K562 (cell line): ENCODE data around the gene TMSB4X. TPM values are rescaled to one million over a fixed set of nuclear protein-coding genes. Genes with fewer than 3 reads are reported as not detected.

Experiments
- BDP1 ChIP-seq: IDR thresholded peaks from 3 replicates; pipeline ENCODE4 v1.6.1; 2011; ENCODE audit not compliant: insufficient read length, insufficient read depth
- HDAC3 ChIP-seq: fragments of 450-650 bp; IDR thresholded peaks from 2 replicates; pipeline ENCODE4 v1.6.1; 2018; ENCODE audit warnings: borderline replicate concordance, mild to moderate bottlenecking, moderate library complexity; ENCODE audit not compliant: partially characterized antibody
- HMGN3 ChIP-seq: IDR thresholded peaks from 2 replicates; pipeline ENCODE4 v1.6.1; 2011; ENCODE audit warnings: borderline replicate concordance, low read depth, mild to moderate bottlenecking, mixed read lengths, low read length; ENCODE audit not compliant: insufficient read length; ENCODE audit errors: extremely low read depth
- IRF9 ChIP-seq: fragments of 450-650 bp; IDR thresholded peaks from 2 replicates; pipeline ENCODE4 v1.6.1; 2016; ENCODE audit warnings: missing biosample characterization, missing genetic modification characterization
- KDM5B ChIP-seq: fragments of 200-600 bp; sonication (generic); IDR thresholded peaks from 2 replicates; pipeline ENCODE4 v1.6.1; 2012; ENCODE audit warnings: low read depth, mild to moderate bottlenecking, moderate library complexity, low read length, control low read depth, inconsistent platforms; ENCODE audit not compliant: insufficient replicate concordance
- KLF10 ChIP-seq: fragments of 250-450 bp; sonication (Bioruptor Pico); IDR thresholded peaks from 2 replicates; pipeline ENCODE4 v1.6.1; 2021; ENCODE audit warnings: matching md5 sums
- MBD2 ChIP-seq: sonication (generic); IDR thresholded peaks from 2 replicates; pipeline ENCODE4 v1.6.1; 2016; ENCODE audit warnings: low read depth, borderline replicate concordance
- NFXL1 ChIP-seq: fragments of 450-650 bp; formaldehyde crosslinking; IDR thresholded peaks from 2 replicates; pipeline ENCODE4 v1.4.0; 2021; ENCODE audit warnings: mild to moderate bottlenecking
- POLR2AphosphoS2 ChIP-seq: IDR thresholded peaks from 2 replicates; pipeline ENCODE4 v1.6.1; 2012; ENCODE audit warnings: low read length, improper control_type of control experiment
- PRPF4 ChIP-seq: fragments of 200-400 bp; formaldehyde crosslinking; IDR thresholded peaks from one replicate; pipeline ENCODE4 v1.6.1; 2017; ENCODE audit warnings: low read length, low read depth, mild to moderate bottlenecking; ENCODE audit not compliant: insufficient read depth, poor library complexity, severe bottlenecking
- REST ChIP-seq, 2 experiments: fragments of 450-650 bp; formaldehyde crosslinking in 1 of 2; IDR thresholded peaks; 2 replicates each; pipeline versions ENCODE4 v1.4.0 to v1.6.1; 2014 to 2020; ENCODE audit warnings: mild to moderate bottlenecking in 2 of 2, borderline replicate concordance in 1 of 2, low read depth in 1 of 2
- ZBTB5 ChIP-seq: fragments of 450-650 bp; IDR thresholded peaks from 2 replicates; pipeline ENCODE4 v1.6.1; 2017; ENCODE audit warnings: antibody characterized with exemption
- ZNF24 ChIP-seq: fragments of 450-650 bp; IDR thresholded peaks from 2 replicates; pipeline ENCODE4 v1.6.1; 2016
- ZNF589 ChIP-seq: fragments of 200-800 bp; sonication (Bioruptor generic); IDR thresholded peaks from 2 replicates; pipeline ENCODE4 v1.6.1; 2016; ENCODE audit warnings: low read depth, missing genetic modification characterization, missing compliant biosample characterization
- ZNF740 ChIP-seq, 3 experiments: fragments of 200-800 bp in 1 of 3; sonication (Bioruptor generic) in 1 of 3; sonication (generic) in 1 of 3; formaldehyde crosslinking in 1 of 3; IDR thresholded peaks; 2 replicates each; pipeline versions ENCODE4 v1.6.1 to v1.8.0; 2016 to 2022; ENCODE audit warnings: mild to moderate bottlenecking in 2 of 3, missing compliant biosample characterization in 2 of 3, missing genetic modification characterization in 2 of 3, missing genetic modification reagents in 1 of 3
- polyA plus RNA-seq, 8 experiments: library from polyadenylated mRNA; depleted of rRNA in 4 of 8; stranded (reverse) in 5 of 8; unstranded in 3 of 8; fragments of >200 nt; fragmentation: Nextera tagmentation in 2 of 8; fragmentation: Illumina TruSeq in 1 of 8; extraction: Ambion mirVana in 2 of 8; extraction: Trizol in 1 of 8; gene quantifications; 2 replicates each; pipeline versions ENCODE4 v1.2.1 to v1.2.3, GENCODE V29; 2011 to 2014; ENCODE audit warnings: inconsistent platforms in 1 of 8, missing spikeins in 1 of 8
- total RNA-seq, 7 experiments: library from RNA; depleted of rRNA in 6 of 7; stranded (reverse); fragments of >200 nt in 6 of 7; fragmentation: Illumina TruSeq in 2 of 7; extraction: Trizol in 2 of 7; gene quantifications; 2 replicates each; pipeline versions ENCODE4 v1.2.1 to v1.2.3, GENCODE V29; 2011 to 2021; ENCODE audit warnings: low replicate concordance in 1 of 7

The TMSB4X gene
- total and polyA plus RNA-seq, 9 of the 15 experiments (the other 6 are each of a cell fraction or from before 2014, with no cell fraction given): 1,035 to 2,035 (median 1,529) TPM

- TF ChIP-seq BDP1 (no peak), KDM5B (no peak), HDAC3 (no peak), IRF9 (tag) (no peak), KLF10 (CRISPR knock-in tag) (no peak), ZBTB5 (no peak), NFXL1 (CRISPR knock-in tag) (no peak), ZNF24 (no peak), PRPF4 (no peak), REST (IDR thresholded peaks at IDR 0.05; ENCODE audit: borderline replicate concordance) (no peak), REST (CRISPR knock-in tag; IDR thresholded peaks at IDR 0.05; ENCODE audit: low read depth) (0 out of 2 replicates have a peak, but pooled peaks have one; percentile 46), ZNF740 (CRISPR knock-in tag; IDR thresholded peaks at IDR 0.05) (no peak), ZNF740 (tag; IDR thresholded peaks at IDR 0.05) (no peak), ZNF589 (CRISPR knock-in tag) (peak; percentile 70; the same call in 1 of the 2 replicates), MBD2 (no peak), POLR2AphosphoS2 (no peak), HMGN3 (no peak)
Observed at GRCh38 chrX:12962041-12962504, 12.8 kb upstream of the TMSB4X start (continued).
